HL-60 (cell line): Measurements from ENCODE around the gene MIS18A.

ENCODE experiments used
- GABPA ChIP-seq: IDR thresholded peaks from 2 replicates; pipeline ENCODE4 v1.6.1; 2012; ENCODE audit warnings: low read depth
- TF ChIP-seq, protein P1 (sequence below): IDR thresholded peaks from one replicate; pipeline ENCODE4 v1.5.1; 2011; ENCODE audit warnings: low read length, control low read depth, inconsistent platforms; ENCODE audit not compliant: insufficient read depth

DNA sequence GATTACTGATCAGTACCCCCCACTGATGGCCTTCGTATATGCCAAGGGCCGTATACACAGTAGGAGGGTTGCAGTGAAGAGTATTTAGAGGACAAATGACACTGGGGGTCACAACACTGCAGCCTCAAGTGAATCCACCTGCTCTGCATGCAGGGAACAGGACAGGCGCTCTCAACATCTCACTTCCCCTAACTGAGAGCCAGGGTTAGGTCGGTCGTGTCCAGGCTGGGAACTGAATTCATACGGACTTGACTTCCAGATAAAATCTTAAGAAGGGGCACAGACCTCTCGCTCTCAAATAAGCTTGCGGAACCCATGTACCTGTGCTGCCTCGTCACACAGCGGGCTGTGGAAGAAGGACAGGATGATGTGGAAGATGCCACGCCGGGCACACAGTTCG, 42.6 kb upstream of the MIS18A start:
- TF ChIP-seq, protein P1, sequence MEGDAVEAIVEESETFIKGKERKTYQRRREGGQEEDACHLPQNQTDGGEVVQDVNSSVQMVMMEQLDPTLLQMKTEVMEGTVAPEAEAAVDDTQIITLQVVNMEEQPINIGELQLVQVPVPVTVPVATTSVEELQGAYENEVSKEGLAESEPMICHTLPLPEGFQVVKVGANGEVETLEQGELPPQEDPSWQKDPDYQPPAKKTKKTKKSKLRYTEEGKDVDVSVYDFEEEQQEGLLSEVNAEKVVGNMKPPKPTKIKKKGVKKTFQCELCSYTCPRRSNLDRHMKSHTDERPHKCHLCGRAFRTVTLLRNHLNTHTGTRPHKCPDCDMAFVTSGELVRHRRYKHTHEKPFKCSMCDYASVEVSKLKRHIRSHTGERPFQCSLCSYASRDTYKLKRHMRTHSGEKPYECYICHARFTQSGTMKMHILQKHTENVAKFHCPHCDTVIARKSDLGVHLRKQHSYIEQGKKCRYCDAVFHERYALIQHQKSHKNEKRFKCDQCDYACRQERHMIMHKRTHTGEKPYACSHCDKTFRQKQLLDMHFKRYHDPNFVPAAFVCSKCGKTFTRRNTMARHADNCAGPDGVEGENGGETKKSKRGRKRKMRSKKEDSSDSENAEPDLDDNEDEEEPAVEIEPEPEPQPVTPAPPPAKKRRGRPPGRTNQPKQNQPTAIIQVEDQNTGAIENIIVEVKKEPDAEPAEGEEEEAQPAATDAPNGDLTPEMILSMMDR, result no peak
- TF ChIP-seq GABPA, result no peak
